GM18520 (cell line): ENCODE measurements around the gene SPIN2B.

Source experiments
- ATAC-seq: cut with Tn5 transposase; IDR thresholded peaks from one replicate; pipeline ENCODE4 v1.9.1; 2021; ENCODE audit not compliant: unreplicated experiment

The SPIN2B gene

DNA sequence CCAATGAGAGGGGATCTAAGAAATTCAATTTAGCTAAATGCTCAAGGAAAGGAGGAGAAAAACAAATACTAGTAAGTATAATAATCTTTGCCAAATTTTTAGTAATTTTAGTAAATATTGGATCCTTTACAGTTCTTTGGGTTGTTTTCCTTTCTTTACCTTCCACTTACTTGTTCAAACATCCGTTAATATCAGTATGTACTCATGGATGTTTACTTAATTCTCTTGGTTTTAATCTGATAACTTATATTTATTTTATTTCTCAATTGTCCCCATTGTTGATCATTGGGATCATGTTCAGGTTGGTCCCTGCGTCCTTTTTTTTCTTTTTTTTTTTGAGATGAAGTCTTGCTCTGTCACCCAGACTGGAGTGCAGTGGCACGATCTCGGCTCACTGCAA is 46.9 kb downstream of the SPIN2B start:
- ATAC-seq: no peak

DNA sequence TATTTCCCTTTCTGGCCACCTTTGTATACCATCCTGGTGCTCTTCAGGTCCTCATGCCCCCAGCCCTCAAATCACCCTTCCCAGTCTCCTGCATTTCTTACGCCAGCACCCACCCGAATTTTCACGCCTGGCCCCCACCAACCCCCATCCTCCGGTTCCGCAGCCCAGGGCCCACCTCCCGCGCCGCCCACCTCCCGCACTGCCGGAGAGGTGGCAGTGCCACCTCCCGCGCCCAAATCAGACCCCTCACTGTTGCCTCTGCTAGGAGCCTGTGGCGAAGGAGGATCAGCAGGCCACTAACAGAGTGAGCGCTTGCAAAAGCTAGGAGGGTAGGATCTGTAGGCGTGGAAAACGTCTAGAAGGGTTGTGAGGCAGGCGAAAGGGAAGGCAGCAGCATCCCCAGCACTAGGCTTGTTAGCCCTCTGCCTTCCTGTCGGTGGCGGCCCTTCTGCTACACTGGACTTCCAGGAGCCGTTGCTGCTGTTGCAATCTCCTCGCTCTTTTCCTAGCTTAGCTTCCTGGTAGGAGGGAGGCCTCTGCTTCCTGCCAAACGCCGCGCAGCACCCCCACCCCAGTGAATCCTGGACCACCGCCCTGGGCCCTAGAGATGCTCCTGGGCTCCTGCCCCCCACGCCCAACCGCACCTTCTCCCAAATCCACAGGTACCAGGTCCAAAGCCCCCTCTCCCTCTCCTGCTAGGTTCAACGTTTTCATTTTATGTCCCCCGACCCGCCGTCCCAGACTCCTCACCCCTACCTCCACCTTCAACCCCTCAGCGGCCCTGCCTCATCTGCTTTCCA is 51.0 kb downstream of the SPIN2B start:
- ATAC-seq: no peak
